GM15510 (cell line): ENCODE results near the gene SLC4A4.

ENCODE experiments used
- POLR2A ChIP-seq: IDR thresholded peaks from 3 replicates; pipeline ENCODE4 v1.6.1; 2011; ENCODE audit warnings: borderline replicate concordance; ENCODE audit not compliant: insufficient read length; ENCODE audit errors: extremely low read depth

SLC4A4 gene

DNA sequence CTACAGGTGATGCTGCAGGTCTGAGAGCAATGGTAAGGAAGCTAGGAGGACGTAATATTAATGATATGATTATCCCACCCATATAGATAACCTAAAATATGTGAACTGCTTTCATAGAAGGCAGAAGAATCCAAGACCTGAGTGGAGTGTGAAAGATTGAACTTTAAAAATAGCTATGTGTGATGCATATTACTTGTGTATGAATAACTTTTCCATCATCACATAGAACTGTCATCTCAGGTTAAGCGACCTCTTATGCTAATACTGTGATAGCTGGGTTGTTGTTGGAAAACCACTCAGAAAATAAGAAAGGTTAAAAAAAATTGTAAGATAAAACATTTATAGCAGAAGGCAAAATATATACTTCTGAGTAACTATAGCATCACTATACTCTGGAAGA, 90.3 kb downstream of the SLC4A4 start:
- TF ChIP-seq POLR2A: no peak

GRCh38 chr4:71429962-71430361, 91.1 kb downstream of the SLC4A4 start:
- TF ChIP-seq POLR2A: no peak

DNA sequence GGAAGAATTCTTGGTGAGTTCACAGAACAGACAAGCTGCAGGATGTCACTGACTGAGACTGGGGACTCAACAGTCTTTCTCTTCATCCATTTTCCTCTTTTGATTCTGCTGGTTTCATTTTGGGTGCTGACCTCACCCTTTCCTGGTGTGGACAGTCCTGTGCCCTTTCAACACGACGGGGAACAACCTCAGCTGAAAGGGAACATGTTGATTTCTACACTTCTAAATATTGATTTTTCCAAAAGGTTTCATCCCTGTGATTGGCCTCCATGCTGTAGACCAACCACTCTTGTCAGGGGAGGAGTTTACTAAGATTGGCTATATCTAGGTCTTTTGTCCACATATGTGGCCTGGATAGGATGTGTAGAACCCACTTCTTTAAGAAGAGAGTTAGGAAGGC, 91.8 kb downstream of the SLC4A4 start:
- no peak for TF ChIP-seq POLR2A

DNA sequence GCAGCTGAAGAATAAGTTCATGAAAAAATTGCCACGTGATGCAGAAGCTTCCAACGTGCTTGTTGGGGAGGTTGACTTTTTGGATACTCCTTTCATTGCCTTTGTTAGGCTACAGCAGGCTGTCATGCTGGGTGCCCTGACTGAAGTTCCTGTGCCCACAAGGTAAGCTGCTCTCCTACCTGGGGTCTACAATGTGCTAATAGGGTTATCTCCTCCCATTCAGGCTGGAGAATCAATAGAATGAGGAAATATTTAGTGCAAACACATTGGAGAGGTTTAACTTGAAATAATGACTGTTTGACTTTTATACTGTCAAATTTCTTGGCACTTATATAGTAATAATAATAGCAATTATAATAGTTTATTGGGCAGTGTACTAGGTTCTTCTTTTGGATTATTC, 101.8 kb downstream of the SLC4A4 start:
- TF ChIP-seq POLR2A: no peak

DNA sequence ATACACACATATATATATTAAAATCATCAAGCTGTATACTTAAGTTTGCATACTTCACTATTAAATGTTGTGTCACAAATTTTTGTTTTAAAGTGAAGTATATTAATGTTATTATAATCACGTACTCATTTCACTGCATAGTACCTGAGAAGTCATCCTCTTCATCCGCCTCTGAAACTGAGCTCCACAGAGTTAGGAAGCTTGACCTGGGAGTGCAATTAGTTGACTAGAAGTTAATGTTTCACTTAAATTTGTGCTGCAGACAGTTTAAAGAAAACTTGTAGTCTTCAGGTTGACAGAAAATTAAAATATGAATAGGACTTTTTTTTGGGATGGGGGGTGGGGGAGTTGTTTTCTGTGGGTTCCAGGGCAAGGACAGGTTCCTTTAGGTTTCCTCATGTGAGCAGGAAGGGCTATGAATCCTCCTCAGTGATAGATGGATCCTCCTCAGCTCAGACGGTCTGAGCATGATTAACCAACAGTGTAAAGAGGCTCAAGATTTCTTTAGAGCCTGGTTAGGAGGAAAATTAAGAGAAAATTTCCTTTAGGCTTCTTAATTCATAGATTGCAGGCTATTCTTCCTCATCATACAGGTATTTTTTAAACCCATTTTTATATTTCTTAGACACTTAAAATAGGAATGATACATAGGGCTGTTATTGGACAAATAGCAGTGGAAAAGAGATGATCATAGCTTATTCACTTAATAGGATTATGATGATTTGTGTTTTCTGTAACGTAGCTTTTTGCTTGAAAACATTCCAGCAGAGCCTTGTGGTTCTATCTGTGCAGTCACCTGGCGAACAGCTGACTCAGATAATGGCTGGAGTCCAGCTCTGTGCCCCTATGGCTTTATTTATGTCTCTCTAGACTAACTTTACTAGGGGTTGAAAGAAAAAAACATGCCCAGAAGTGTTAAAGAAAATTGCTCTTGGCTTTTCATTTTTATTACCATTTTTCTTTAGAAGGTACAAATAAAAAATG, 102.7 kb downstream of the SLC4A4 start:
- TF ChIP-seq POLR2A: no peak

GRCh38 chr4:71442336-71442735, 103.5 kb downstream of the SLC4A4 start:
- TF ChIP-seq POLR2A: no peak

- TF ChIP-seq POLR2A: no peak
Measured at GRCh38 chr4:71444395-71444794, 105.6 kb downstream of the SLC4A4 start.

GRCh38 chr4:71445811-71446210, 107.0 kb downstream of the SLC4A4 start:
- TF ChIP-seq POLR2A: no peak

DNA sequence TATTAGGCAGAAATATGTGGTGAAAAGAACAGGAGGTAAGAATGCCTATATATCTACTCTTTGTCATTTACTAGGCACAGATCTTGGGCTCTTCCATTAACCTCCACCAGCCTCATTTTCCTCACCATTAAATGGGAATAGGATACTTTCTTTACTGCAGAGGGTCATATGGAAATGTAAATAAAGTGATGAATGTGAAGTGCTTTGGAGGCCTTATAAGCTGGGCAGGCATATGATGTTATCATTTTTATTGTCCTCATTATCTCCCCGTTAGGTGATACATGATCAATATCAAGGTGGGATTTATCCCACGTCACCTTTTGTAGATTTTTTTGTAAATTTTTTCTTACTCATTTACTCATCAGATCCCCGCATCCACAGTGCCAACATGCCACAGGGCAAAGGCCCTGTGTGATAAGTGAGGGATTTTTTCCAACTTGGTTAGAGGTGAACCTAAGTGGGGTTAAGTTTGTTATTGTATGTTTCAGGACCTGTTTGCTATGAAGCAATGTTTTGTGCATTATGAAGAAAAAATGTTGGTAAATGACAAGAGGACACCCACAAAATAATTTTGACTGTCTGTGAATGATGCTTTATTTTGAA, 107.8 kb downstream of the SLC4A4 start:
- no peak for TF ChIP-seq POLR2A

DNA sequence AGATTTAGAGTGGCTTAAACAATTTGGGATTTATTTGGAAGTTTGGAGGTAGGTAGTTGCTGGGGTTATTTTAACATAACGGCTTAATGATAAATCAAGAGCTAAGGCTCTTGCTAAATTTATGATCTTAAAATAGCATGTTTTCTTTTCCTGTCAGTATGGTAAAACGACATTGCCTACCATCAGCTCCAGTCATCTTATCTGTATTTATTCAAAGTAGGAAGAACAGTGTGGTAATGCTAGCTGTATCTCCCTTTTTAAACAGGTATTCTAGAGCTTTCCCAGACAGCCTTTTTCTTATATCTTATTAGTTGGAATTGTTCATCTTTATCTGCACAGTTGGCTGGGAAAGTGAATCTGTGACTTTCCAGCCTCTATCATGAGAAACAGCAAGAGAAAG, 110.2 kb downstream of the SLC4A4 start:
- TF ChIP-seq POLR2A: no peak

DNA sequence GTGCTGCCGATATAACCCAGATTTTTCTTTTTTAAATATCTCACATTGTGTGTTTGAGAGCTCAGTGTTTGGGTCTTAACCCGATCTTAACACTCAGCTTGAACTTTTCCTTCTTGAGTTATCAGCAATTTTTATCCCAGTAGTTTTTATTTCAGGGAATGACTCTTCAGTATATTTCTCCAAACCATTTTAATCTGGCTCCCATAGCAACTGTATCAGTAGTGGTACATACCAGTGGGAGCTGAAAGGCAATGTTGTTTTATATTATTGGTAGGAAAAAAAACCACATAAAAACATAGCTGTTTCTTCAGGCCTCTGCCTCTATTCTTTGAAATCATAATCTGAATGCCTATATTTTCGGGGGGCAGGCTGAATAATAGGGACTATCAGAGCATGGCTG, 111.1 kb downstream of the SLC4A4 start:
- no peak for TF ChIP-seq POLR2A

DNA sequence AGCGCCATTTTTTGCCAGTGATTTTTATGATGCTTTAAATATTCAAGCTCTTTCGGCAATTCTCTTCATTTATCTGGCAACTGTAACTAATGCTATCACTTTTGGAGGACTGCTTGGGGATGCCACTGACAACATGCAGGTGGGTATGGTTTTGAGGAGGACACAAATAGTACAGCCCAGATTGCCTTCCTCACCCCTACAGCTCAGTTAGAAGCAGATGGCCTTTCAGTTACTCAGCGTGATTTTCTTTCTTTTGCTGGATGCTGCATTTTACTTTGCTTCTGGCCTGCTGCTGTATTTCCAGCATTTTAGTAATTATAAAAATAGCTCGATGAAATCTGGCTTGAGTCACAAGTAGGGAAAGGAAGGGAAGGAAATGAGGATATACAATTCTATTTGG, 114.7 kb downstream of the SLC4A4 start:
- TF ChIP-seq POLR2A: no peak

DNA sequence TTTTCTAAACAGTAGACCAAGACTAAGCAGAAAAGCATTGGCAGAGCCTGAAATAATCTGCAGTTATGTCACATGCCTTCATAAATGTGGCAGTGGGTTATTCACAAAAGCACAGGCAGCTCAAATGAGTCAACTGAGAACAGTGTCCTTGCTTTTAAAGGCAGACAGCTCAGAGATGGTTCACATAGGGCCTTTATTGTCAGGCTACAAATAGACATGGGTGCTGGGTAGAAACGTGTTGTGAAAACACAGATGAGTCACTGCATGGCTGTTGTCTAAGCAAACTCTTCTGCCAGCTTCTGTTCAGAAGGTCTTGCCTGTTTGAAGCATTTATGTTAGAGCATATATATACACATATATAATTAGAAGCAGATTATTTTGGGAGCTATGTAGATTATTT, 118.0 kb downstream of the SLC4A4 start:
- no peak for TF ChIP-seq POLR2A

DNA sequence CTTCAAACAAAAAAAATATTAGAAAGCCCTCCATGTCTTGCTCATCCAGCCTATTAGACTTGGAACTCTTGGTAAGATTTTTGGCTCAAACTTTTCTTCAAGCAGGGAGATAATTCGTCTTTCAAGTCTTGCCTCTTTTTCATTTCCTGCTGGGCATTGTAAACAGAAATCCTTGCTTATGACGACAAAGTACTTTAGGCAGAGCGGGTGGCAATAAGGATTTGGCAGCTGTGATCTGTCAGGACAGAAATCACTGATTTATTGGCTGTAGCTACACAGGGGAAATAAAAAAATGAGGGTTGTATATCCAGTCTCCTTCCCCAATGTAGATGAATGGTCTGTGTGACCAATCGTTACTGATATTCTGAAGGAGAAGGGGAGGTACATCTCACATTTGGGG, 121.6 kb downstream of the SLC4A4 start:
- no peak for TF ChIP-seq POLR2A

DNA sequence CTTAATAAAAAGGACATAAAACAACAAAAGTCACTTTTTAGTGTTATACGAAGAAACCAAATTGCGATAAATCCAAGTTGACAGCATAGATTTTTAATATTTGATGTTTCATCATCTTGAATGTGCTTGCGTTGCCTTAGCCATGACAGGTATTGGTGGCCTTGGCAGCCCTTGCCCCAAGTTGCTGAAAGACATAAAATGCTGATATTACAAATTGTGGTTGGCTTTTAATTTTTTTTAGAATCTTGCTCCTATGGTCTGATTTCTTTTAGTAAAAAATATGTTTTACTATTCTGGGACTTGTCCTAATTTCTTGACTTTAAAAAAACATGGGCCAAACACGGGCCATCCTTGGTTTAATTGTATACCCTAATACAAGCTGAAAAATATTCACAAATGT, 122.6 kb downstream of the SLC4A4 start:
- TF ChIP-seq POLR2A: no peak

- TF ChIP-seq POLR2A: no peak
Measured at GRCh38 chr4:71466775-71467174, 128.0 kb downstream of the SLC4A4 start.
